Heart right ventricle (tissue), 16 donors: ENCODE results near the gene OOEP. TPM values are rescaled to one million over a fixed set of nuclear protein-coding genes. Genes with fewer than 3 reads are reported as not detected.

ENCODE experiments used
- ATAC-seq, 8 donors: fragments of 200-7000 bp; cut with Tn5 transposase; one replicate each; pipeline ENCODE4 v1.9.1; 2020; ENCODE audit warnings: mild to moderate bottlenecking in 8 of 8, moderate library complexity in 8 of 8, moderate number of reproducible peaks in 1 of 8
- DNase-seq, 2 donors: peaks; one replicate each; pipeline ENCODE4 v3.0.0-alpha.2; 2020
- H3K27ac ChIP-seq, 10 donors: fragments of 200-600 bp; sonication (generic) in 2 of 10; one replicate each; pipeline versions ENCODE4 v1.5.0 to v1.8.0; 2020 to 2022; ENCODE audit warnings: mild to moderate bottlenecking in 3 of 10
- H3K27me3 ChIP-seq, 7 donors: fragments of 200-600 bp; one replicate each; pipeline ENCODE4 v1.8.0; 2021 to 2022; ENCODE audit warnings: mild to moderate bottlenecking in 2 of 7
- H3K36me3 ChIP-seq, 9 donors: fragments of 200-600 bp; sonication (generic) in 1 of 9; one replicate each; pipeline versions ENCODE4 v1.5.0 to v1.8.0; 2020 to 2022; ENCODE audit warnings: mild to moderate bottlenecking in 2 of 9
- H3K4me1 ChIP-seq, 9 donors: fragments of 200-600 bp; sonication (generic) in 1 of 9; one replicate each; pipeline versions ENCODE4 v1.5.0 to v1.8.0; 2020 to 2022; ENCODE audit warnings: mild to moderate bottlenecking in 4 of 9
- H3K4me3 ChIP-seq, 10 donors: fragments of 200-600 bp; sonication (generic) in 2 of 10; one replicate each; pipeline versions ENCODE4 v1.5.0 to v1.8.0; 2020 to 2022; ENCODE audit warnings: mild to moderate bottlenecking in 7 of 10, moderate library complexity in 2 of 10
- H3K9me3 ChIP-seq, 11 donors: fragments of 200-600 bp in 10 of 11; sonication (generic) in 2 of 11; one replicate each; pipeline versions ENCODE4 v1.5.0 to v1.8.0; 2013 to 2022; ENCODE audit warnings: mild to moderate bottlenecking in 2 of 11, control low read depth in 1 of 11, moderate library complexity in 1 of 11
- WGBS, 2 donors: extraction: QIAGEN DNeasy Blood & Tissue Kit; methylation state at CpG; one replicate each; pipeline ENCODE4 v1.1.7; 2013; ENCODE audit warnings: inconsistent platforms in 1 of 2; 5-methylcytosine and 5-hydroxymethylcytosine counted together
- intact Hi-C, 10 donors: fragments of 100-400 bp; cut with DNase I; formaldehyde crosslinking; loops; one replicate each; pipeline versions ENCODE4 v1.11.1 to v1.14.2; 2022
- polyA plus RNA-seq, 2 donors: library from polyadenylated mRNA; stranded (reverse); fragments of 200-250 nt; gene quantifications; one replicate each; pipeline ENCODE4 v1.2.3, GENCODE V29; 2013
- total RNA-seq, 10 donors: library from RNA; stranded (reverse); fragmentation: NEBNext Ultra II Directional in 3 of 10; extraction: Animal tissue kit (Norgen Biotek cat#: 25700) in 3 of 10; gene quantifications; one replicate each; pipeline versions ENCODE4 v1.2.1 to v1.2.4, GENCODE V29; 2021 to 2023
- TF ChIP-seq, protein P1 (sequence below), 9 donors: fragments of 200-600 bp; sonication (generic) in 2 of 9; IDR thresholded peaks; one replicate each; pipeline versions ENCODE4 v1.5.0 to v1.8.0; 2021 to 2022; ENCODE audit warnings: antibody characterized with exemption in 9 of 9, mild to moderate bottlenecking in 5 of 9, moderate library complexity in 1 of 9
- donor health status: Arrhythmogenic right ventricular cardiomyopathy.
- donor health status: ischemic (EF 13 %, LVEDD 7.1; RV severe dilation, severe dysfunction).
- donor health status: healthy with polysubstance abuse.
- donor health status: DM: no; HTN: yes; CAD: no.
- donor health status: DM: no; HTN: no; CAD: no.
- donor health status: ischemic (EF 25% LVEDD 6.9; RV normal size, moderate dysfunction).
- donor health status: ischemic (EF 25% LVEDD 5.7; RV mildly dilated, moderate dysfunction).
- donor health status: healthy.
- donor health status: DM: yes; HTN: yes; CAD: no.
- donor health status: Ischemic cardiomyopathy.
- donor health status: ischemic (EF 35%, LVEDD 5.7; RV mildly dilated, moderate dysfunction).
- donor health status: nonischemic (EF 11% LVEDD 7.7; RV severe dilation, severe dysfunction).
- donor health status: DM: yes; HTN: yes; CAD: no.
- donor health status: PGD.
- donor health status: ischemic (EF 29% LVEDD 5.4; RV normal size, mild dysfunction).
- donor health status: nonischemic (EF 23%, LVEDD 6.1; RV moderate dilation, normal function).

The OOEP gene
- total and polyA plus RNA-seq, 12 donors, result 0.03 TPM; not detected in 11

DNA sequence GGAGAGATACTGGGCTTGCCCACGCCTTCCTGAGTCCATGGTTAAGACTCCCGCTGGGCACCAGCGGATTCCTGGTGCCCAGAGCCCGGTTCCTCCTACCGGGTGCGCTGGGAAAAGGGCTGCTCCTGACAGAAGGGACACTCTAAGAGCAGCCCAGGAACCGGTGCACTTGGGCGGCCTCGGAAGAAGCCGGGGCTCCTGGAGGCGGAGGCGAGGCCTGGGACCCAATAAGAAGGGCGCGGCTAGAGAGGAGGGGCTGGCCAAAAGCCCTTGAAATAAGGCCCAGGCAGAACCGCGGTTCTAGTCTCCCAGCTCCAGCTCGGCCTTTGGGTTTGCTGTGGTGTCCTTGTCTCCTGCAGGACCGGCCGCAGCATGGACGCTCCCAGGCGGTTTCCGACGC is 7.3 kb downstream of the OOEP start, which contains the start of gene KHDC3L:
KHDC3L (plus strand) TSS at position 301 of the 400 bp plus-strand sequence; CDS start at position 373, 72 bp downstream.
- TF ChIP-seq, protein P1, sequence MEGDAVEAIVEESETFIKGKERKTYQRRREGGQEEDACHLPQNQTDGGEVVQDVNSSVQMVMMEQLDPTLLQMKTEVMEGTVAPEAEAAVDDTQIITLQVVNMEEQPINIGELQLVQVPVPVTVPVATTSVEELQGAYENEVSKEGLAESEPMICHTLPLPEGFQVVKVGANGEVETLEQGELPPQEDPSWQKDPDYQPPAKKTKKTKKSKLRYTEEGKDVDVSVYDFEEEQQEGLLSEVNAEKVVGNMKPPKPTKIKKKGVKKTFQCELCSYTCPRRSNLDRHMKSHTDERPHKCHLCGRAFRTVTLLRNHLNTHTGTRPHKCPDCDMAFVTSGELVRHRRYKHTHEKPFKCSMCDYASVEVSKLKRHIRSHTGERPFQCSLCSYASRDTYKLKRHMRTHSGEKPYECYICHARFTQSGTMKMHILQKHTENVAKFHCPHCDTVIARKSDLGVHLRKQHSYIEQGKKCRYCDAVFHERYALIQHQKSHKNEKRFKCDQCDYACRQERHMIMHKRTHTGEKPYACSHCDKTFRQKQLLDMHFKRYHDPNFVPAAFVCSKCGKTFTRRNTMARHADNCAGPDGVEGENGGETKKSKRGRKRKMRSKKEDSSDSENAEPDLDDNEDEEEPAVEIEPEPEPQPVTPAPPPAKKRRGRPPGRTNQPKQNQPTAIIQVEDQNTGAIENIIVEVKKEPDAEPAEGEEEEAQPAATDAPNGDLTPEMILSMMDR (IDR thresholded peaks at IDR 0.05), result no peak
- Histone ChIP-seq H3K27ac (no peak within 1 kb of the TSS), H3K4me3 (no peak within 1 kb of the TSS), H3K9me3 (no peaks in the 10 kb centered on the region), H3K27me3 (no peaks in the 10 kb centered on the region), H3K36me3 (no peaks in the 10 kb centered on the region), H3K4me1 (no peaks in the 10 kb centered on the region)
- no peak for ATAC-seq
- 88 to 91% methylated on average over 23 of the region's 23 CpGs for WGBS, 2 donors
- intact Hi-C loops, result no loop called here
- no peak for DNase-seq

DNA sequence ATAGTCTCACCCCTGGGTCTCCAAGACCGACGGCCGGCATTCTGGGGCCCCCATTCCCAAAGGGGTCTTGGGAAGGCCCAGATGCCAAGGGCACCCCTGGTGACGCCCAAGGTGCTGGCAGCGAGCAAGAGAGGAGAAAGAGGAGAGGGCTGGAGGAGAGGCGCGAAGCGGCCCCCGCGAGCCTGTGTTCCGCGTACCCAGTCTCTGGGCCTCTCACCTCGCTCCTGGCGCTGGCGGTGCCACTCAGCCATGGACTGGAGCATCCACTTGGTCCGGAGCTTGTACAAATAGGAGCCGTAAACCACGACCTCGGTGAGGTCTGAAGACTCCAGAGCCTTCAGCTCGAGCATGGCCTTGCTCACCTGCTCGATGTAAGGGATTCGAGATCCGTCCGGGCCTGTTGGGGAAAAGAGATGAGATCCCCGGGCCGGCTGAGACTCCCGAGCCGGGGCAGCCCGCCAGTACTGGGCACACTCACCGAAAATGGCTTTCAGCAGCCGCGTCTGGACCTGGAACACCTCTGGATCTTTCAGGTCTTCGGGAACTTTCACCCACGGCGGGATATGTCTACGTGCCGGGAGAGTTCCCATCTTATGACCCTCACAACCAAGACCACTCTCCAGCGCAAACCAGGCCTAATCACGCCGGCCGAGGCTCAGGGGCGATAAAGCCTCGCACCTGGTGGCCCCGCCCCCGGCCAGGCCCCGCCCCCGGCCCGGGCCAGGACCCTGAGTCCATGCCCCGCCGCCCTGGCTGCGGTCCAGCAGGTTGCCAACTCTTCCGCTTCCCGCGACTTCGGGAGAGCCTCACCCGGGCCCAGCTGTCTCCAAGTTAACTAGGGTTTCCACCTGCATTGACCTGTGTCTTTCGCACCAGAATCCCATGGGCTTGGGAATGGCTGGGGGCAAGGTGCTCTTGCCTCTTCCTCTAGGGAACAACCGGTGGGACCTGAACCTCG is 15.8 kb downstream of the OOEP start, which contains the start of gene DPPA5:
DPPA5 (minus strand) TSS at position 641 of the 958 bp plus-strand sequence; CDS start at position 590, 51 bp downstream.
- Histone ChIP-seq H3K4me3 (no peak within 1 kb of the TSS), H3K27me3 (peaks cover under 1 to 39% (median 31%) of the 10 kb centered on the region in 7 donors), H3K36me3 (no peaks in the 10 kb centered on the region), H3K9me3 (no peaks in the 10 kb centered on the region), H3K4me1 (no peaks in the 10 kb centered on the region), H3K27ac (no peak within 1 kb of the TSS)
- intact Hi-C loops, result no loop called here
- TF ChIP-seq, protein P1 (IDR thresholded peaks at IDR 0.05), result no peak
- 69 to 88% methylated on average over 59 of the region's 59 CpGs for WGBS, 2 donors
- ATAC-seq, result no peak
- DNase-seq, result no peak

DNA sequence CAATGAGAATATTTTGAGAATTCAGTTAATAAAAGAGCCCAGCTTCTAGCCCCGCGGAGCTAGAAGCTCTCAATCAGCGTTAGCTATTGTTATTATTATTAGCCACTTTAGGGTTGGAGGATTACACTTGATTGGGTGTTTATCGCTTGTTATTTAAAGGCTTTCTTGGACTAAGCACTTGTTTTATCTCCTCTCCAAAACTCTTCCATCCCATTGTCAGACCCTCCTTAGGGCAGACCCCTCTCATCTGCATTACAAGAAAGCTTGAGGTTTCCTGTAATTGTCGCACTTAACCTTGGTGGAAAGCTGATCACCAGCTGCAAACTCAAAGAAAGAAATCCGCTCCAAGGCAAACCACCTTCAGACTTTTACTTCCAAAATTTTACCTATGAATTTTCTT is 20.4 kb downstream of the OOEP start:
- 15 to 19% methylated on average over 6 of the region's 6 CpGs for WGBS, 2 donors
- Histone ChIP-seq H3K9me3 (no peaks in the 10 kb centered on the region), H3K36me3 (no peaks in the 10 kb centered on the region), H3K27ac (no peak overlapping the region), H3K27me3 (peaks cover 4 to 61% (median 50%) of the 10 kb centered on the region in 7 donors), H3K4me1 (no peaks in the 10 kb centered on the region), H3K4me3 (no peak overlapping the region)
- no peak for DNase-seq
- TF ChIP-seq, protein P1 (IDR thresholded peaks at IDR 0.05), result no peak
- intact Hi-C loops, result loop anchor here in 1 of 10 donors (10.0 kb wide), 1 partner anchor 925 kb away; no protein-coding TSS in a partner anchor
- ATAC-seq, result no peak

DNA sequence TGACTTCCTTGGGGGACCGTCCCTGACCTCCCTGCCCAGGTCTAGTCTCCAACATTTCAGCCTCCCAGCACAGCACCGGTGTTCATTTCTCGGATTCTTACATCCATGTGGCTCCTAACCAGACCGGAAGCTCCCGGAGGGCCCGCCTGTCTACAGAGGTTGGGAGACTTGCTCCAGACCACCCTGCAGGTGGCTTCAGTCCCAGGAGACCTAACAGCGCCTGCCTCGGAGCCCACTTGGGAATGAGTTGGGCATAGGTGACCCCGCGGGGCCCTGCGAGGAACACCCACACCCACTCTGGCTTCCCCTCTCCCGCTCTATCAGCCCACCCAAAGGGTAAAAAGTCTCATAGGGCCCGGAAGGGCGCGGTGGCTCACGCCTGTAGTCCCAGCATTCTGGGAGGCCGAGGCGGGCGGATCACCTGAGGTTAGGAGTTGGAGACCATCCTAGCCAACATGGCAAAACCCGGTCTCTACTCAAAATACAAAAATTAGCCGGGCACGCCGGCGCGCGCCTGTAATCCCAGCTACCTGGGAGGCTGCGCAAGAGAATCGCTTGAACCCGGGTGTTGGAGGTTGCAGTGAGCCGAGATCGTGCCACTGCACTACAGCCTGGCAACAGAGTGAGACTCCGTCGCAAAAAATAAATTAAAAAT is 21.0 kb downstream of the OOEP start:
- H3K4me1 ChIP-seq, result no peaks in the 10 kb centered on the region
- no peaks in the 10 kb centered on the region for H3K9me3 ChIP-seq
- TF ChIP-seq, protein P1 (IDR thresholded peaks at IDR 0.05), result no peak
- no peak overlapping the region for H3K4me3 ChIP-seq
- peaks cover 4 to 61% (median 48%) of the 10 kb centered on the region in 7 donors for H3K27me3 ChIP-seq
- 33 to 38% methylated on average over 33 of the region's 33 CpGs for WGBS, 2 donors
- H3K36me3 ChIP-seq, result no peaks in the 10 kb centered on the region
- intact Hi-C loops, result loop anchor here in 1 of 10 donors (10.0 kb wide), 1 partner anchor 924 kb away; no protein-coding TSS in a partner anchor
- H3K27ac ChIP-seq, result no peak overlapping the region
- DNase-seq (no peak), ATAC-seq (no peak)
